HepG2 (cell line): ENCODE results near the gene NAB2. TPM values are rescaled to one million over a fixed set of nuclear protein-coding genes. Genes with fewer than 3 reads are reported as not detected.

Source experiments
- AGO1 ChIP-seq: fragments of 200-400 bp; formaldehyde crosslinking; IDR thresholded peaks from 2 replicates; pipeline ENCODE4 v1.6.1; 2017; ENCODE audit warnings: mild to moderate bottlenecking, low read depth, low read length, moderate library complexity; ENCODE audit not compliant: poor library complexity, severe bottlenecking
- HOXA5 ChIP-seq: sonication (generic); formaldehyde crosslinking; IDR thresholded peaks from 2 replicates; pipeline ENCODE4 v1.4.0; 2020; ENCODE audit warnings: missing genetic modification reagents
- KDM5B ChIP-seq: sonication (generic); formaldehyde crosslinking; IDR thresholded peaks from 2 replicates; pipeline ENCODE4 v1.4.0; 2020; ENCODE audit warnings: missing genetic modification reagents, mild to moderate bottlenecking, borderline replicate concordance
- NFE2L1 ChIP-seq: sonication (generic); formaldehyde crosslinking; IDR thresholded peaks from 2 replicates; pipeline ENCODE4 v1.4.0; 2020; ENCODE audit warnings: missing genetic modification reagents, mild to moderate bottlenecking, borderline replicate concordance
- NFIB ChIP-seq: sonication (generic); formaldehyde crosslinking; IDR thresholded peaks from 2 replicates; pipeline ENCODE4 v1.9.0; 2021; ENCODE audit warnings: missing genetic modification reagents, mild to moderate bottlenecking, borderline replicate concordance
- NR2F6 ChIP-seq, 2 experiments: IDR thresholded peaks; 2 replicates each; pipeline ENCODE4 v1.6.1; 2016; ENCODE audit warnings: antibody characterized with exemption in 1 of 2, mild to moderate bottlenecking in 1 of 2
- RBM39 ChIP-seq: fragments of 200-400 bp; formaldehyde crosslinking; IDR thresholded peaks from one replicate; pipeline ENCODE4 v1.6.1; 2018; ENCODE audit warnings: antibody characterized with exemption, mild to moderate bottlenecking, low read depth, low read length; ENCODE audit not compliant: poor library complexity, severe bottlenecking
- RFX3 ChIP-seq: IDR thresholded peaks from 2 replicates; pipeline ENCODE4 v1.6.1; 2016; ENCODE audit warnings: missing biosample characterization, missing genetic modification reagents
- SOX5 ChIP-seq: IDR thresholded peaks from 2 replicates; pipeline ENCODE4 v1.6.1; 2016; ENCODE audit warnings: borderline replicate concordance
- ZKSCAN8 ChIP-seq: IDR thresholded peaks from 2 replicates; pipeline ENCODE4 v1.6.1; 2016; ENCODE audit warnings: borderline replicate concordance, missing genetic modification reagents, missing compliant biosample characterization
- ZMYM2 ChIP-seq: sonication (generic); formaldehyde crosslinking; IDR thresholded peaks from 2 replicates; pipeline ENCODE4 v1.8.0; 2022; ENCODE audit warnings: mild to moderate bottlenecking, missing genetic modification reagents
- ZNF124 ChIP-seq: sonication (generic); formaldehyde crosslinking; IDR thresholded peaks from 2 replicates; pipeline ENCODE4 v1.4.0; 2020; ENCODE audit warnings: missing genetic modification reagents
- ZSCAN29 ChIP-seq: sonication (generic); formaldehyde crosslinking; conservative IDR thresholded peaks from 2 replicates; pipeline ENCODE4 v1.4.0; 2020; ENCODE audit warnings: mild to moderate bottlenecking, missing genetic modification reagents
- ZZZ3 ChIP-seq: sonication (generic); formaldehyde crosslinking; IDR thresholded peaks from 2 replicates; pipeline ENCODE4 v1.4.0; 2020; ENCODE audit warnings: missing genetic modification reagents, mild to moderate bottlenecking, borderline replicate concordance
- polyA plus RNA-seq, 8 experiments: library from polyadenylated mRNA; depleted of rRNA in 3 of 8; stranded (reverse) in 7 of 8; unstranded in 1 of 8; fragments of >200 nt; fragmentation: Illumina TruSeq in 4 of 8; extraction: Trizol in 4 of 8; gene quantifications; 2 replicates each; pipeline versions ENCODE4 v1.2.1 to v1.2.3, GENCODE V29; 2011 to 2016; ENCODE audit warnings: low read depth in 4 of 8, missing spikeins in 1 of 8, mixed read lengths in 1 of 8; ENCODE audit not compliant: insufficient read depth in 1 of 8
- total RNA-seq, 5 experiments: library from RNA; depleted of rRNA; stranded (reverse); fragments of >200 nt; fragmentation: Illumina TruSeq; extraction: Trizol; gene quantifications; 2 replicates each; pipeline ENCODE4 v1.2.3, GENCODE V29; 2016; ENCODE audit warnings: low read depth in 1 of 5
- TF ChIP-seq, protein P1 (sequence below): sonication (generic); formaldehyde crosslinking; IDR thresholded peaks from one replicate; pipeline ENCODE4 v1.5.1; 2020; ENCODE audit warnings: mild to moderate bottlenecking, missing genetic modification reagents; ENCODE audit errors: not compliant biosample characterization
- TF ChIP-seq, protein P2 (sequence below): sonication (generic); formaldehyde crosslinking; IDR thresholded peaks from 2 replicates; pipeline ENCODE4 v1.4.0; 2020; ENCODE audit warnings: missing genetic modification reagents
- TF ChIP-seq, protein P3 (sequence below): sonication (generic); formaldehyde crosslinking; IDR thresholded peaks from 2 replicates; pipeline ENCODE4 v1.4.0; 2020; ENCODE audit warnings: missing genetic modification reagents

Gene NAB2
- total and polyA plus RNA-seq, 2 of the 13 experiments (the other 11 are each of a cell fraction or from before 2014, with no cell fraction given), result 11.7 to 12.9 TPM

DNA sequence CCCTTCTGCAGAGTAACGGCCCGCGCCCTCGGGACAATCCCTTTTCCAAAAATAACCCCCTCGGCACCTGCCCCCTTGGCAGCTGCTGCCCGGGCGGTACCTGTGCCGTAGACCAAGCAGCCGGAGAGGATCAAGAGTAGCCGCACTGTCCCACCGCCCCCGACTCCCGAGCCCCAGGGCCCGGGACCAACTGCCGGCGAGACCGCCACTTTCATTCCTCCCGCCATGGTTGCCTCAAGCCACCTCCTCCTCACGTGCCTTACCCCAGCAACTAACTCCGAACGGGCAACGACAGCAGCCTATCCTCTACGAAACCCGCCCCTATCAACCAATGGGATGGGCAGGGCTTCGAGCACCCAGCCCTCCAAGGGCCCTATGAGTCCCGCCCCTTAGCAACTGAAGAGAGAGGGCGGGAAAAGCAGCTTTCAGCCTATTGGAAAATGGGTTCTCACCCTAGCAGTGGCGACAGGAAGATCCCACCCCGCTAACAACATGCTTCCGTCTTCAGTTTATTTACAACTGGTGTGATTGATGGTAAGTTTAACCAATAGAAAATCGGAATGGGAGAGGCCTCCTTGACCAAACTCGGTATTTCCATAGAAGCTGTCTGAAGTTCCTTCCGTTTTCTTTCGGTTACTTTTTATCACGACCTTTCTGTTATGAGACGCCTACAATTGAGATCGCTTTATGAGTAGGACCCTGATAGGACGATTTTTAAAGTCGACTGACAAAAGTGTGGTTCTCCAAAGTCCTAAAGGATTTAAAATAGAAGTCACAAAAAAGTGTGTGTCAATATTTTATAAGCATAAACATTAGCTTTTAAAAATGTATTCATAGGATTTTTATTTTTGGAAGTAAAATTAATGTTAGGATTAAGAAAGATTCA, 10.2 kb upstream of the NAB2 start, which contains the start of gene NEMP1 (continued):
- TF ChIP-seq, protein P1, sequence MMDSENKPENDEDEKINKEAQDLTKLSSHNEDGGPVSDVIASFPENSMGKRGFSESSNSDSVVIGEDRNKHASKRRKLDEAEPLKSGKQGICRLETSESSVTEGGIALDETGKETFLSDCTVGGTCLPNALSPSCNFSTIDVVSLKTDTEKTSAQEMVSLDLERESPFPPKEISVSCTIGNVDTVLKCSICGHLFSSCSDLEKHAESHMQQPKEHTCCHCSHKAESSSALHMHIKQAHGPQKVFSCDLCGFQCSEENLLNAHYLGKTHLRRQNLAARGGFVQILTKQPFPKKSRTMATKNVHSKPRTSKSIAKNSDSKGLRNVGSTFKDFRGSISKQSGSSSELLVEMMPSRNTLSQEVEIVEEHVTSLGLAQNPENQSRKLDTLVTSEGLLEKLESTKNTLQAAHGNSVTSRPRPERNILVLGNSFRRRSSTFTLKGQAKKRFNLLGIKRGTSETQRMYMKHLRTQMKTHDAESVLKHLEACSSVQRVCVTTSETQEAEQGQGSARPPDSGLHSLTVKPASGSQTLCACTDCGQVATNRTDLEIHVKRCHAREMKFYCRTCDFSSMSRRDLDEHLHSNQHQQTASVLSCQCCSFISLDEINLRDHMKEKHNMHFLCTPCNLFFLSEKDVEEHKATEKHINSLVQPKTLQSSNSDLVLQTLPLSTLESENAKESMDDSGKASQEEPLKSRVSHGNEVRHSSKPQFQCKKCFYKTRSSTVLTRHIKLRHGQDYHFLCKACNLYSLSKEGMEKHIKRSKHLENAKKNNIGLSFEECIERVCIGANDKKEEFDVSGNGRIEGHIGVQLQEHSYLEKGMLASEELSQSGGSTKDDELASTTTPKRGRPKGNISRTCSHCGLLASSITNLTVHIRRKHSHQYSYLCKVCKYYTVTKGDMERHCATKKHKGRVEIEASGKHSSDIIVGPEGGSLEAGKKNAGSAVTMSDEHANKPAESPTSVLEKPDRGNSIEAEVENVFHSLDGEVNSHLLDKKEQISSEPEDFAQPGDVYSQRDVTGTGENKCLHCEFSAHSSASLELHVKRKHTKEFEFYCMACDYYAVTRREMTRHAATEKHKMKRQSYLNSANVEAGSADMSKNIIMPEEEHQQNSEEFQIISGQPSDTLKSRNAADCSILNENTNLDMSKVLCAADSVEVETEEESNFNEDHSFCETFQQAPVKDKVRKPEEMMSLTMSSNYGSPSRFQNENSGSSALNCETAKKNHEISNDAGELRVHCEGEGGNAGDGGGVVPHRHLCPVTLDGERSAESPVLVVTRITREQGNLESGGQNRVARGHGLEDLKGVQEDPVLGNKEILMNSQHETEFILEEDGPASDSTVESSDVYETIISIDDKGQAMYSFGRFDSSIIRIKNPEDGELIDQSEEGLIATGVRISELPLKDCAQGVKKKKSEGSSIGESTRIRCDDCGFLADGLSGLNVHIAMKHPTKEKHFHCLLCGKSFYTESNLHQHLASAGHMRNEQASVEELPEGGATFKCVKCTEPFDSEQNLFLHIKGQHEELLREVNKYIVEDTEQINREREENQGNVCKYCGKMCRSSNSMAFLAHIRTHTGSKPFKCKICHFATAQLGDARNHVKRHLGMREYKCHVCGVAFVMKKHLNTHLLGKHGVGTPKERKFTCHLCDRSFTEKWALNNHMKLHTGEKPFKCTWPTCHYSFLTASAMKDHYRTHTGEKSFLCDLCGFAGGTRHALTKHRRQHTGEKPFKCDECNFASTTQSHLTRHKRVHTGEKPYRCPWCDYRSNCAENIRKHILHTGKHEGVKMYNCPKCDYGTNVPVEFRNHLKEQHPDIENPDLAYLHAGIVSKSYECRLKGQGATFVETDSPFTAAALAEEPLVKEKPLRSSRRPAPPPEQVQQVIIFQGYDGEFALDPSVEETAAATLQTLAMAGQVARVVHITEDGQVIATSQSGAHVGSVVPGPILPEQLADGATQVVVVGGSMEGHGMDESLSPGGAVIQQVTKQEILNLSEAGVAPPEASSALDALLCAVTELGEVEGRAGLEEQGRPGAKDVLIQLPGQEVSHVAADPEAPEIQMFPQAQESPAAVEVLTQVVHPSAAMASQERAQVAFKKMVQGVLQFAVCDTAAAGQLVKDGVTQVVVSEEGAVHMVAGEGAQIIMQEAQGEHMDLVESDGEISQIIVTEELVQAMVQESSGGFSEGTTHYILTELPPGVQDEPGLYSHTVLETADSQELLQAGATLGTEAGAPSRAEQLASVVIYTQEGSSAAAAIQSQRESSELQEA, result peak; percentile 51
- TF ChIP-seq NFIB (CRISPR knock-in tag), result no peak
- TF ChIP-seq RFX3, result peak; percentile 85
- TF ChIP-seq SOX5 (CRISPR knock-in tag), result peak; percentile 47; the same call in 1 of the 2 replicates
- no peak for TF ChIP-seq NR2F6 (IDR thresholded peaks at IDR 0.05)
- TF ChIP-seq NR2F6 (CRISPR knock-in tag; IDR thresholded peaks at IDR 0.05), result no peak
- TF ChIP-seq ZZZ3 (CRISPR knock-in tag), result no peak
- TF ChIP-seq ZNF124 (CRISPR knock-in tag), result no peak
- TF ChIP-seq ZSCAN29, result no peak
- no peak for TF ChIP-seq RBM39
- TF ChIP-seq AGO1, result no peak
- TF ChIP-seq, protein P2, sequence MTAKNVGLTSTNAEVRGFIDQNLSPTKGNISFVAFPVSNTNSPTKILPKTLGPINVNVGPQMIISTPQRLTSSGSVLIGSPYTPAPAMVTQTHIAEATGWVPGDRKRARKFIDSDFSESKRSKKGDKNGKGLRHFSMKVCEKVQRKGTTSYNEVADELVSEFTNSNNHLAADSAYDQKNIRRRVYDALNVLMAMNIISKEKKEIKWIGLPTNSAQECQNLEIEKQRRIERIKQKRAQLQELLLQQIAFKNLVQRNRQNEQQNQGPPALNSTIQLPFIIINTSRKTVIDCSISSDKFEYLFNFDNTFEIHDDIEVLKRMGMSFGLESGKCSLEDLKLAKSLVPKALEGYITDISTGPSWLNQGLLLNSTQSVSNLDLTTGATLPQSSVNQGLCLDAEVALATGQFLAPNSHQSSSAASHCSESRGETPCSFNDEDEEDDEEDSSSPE (CRISPR knock-in tag), result peak; percentile 98
- TF ChIP-seq HOXA5 (CRISPR knock-in tag), result no peak; the same call in 1 of the 2 replicates
- TF ChIP-seq NFE2L1 (CRISPR knock-in tag), result no peak
- no peak for TF ChIP-seq ZKSCAN8 (CRISPR knock-in tag)
- peak; percentile 34; the same call in 1 of the 2 replicates for TF ChIP-seq KDM5B (CRISPR knock-in tag)
- TF ChIP-seq, protein P3, sequence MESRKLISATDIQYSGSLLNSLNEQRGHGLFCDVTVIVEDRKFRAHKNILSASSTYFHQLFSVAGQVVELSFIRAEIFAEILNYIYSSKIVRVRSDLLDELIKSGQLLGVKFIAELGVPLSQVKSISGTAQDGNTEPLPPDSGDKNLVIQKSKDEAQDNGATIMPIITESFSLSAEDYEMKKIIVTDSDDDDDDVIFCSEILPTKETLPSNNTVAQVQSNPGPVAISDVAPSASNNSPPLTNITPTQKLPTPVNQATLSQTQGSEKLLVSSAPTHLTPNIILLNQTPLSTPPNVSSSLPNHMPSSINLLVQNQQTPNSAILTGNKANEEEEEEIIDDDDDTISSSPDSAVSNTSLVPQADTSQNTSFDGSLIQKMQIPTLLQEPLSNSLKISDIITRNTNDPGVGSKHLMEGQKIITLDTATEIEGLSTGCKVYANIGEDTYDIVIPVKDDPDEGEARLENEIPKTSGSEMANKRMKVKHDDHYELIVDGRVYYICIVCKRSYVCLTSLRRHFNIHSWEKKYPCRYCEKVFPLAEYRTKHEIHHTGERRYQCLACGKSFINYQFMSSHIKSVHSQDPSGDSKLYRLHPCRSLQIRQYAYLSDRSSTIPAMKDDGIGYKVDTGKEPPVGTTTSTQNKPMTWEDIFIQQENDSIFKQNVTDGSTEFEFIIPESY, result no peak
- no peak; the same call in 1 of the 2 replicates for TF ChIP-seq ZMYM2
